ENCODE results near the gene WWC2. TPM values are rescaled to one million over a fixed set of nuclear protein-coding genes. Genes with fewer than 3 reads are reported as not detected.

WWC2 gene
- 23.9 and 24.5 TPM in 2 replicates for total RNA-seq

GRCh38 chr4:183098723-183099536 is at the start of gene WWC2:
Gene WWC2 (plus strand): TSS chr4:183099257. CDS start chr4:183099492, 235 bp downstream.

GRCh38 chr4:183320211-183321059 is 221.4 kb downstream of the WWC2 start, which contains the start of gene CLDN22:
Gene CLDN22 (minus strand): TSS chr4:183320276. CDS start chr4:183320218, 58 bp downstream.

GRCh38 chr4:183322326-183322725 is 223.3 kb downstream of the WWC2 start, which contains the start of gene CLDN24:
Gene CLDN24 (minus strand): TSS chr4:183322426. CDS start chr4:183322426, 0 bp downstream.

Other genes starting within 250 kb of the WWC2 start
- gene DCTD, start 181.9 kb upstream of the WWC2 start, total RNA-seq, result 88.4 and 90.4 TPM in 2 replicates
- gene CLDN22, start 221.0 kb downstream of the WWC2 start, total RNA-seq, result not detected in 2 replicates
- gene CLDN24, start 223.2 kb downstream of the WWC2 start, total RNA-seq, result not detected in 2 replicates

All from dermis lymphatic vessel endothelial cell (primary cell).